ENCODE measurements around the gene SLC12A7. TPM values are rescaled to one million over a fixed set of nuclear protein-coding genes. Genes with fewer than 3 reads are reported as not detected.

The SLC12A7 gene
- total and polyA plus RNA-seq, 7 donors = 7.2 to 54.3 (median 16.8) TPM

DNA sequence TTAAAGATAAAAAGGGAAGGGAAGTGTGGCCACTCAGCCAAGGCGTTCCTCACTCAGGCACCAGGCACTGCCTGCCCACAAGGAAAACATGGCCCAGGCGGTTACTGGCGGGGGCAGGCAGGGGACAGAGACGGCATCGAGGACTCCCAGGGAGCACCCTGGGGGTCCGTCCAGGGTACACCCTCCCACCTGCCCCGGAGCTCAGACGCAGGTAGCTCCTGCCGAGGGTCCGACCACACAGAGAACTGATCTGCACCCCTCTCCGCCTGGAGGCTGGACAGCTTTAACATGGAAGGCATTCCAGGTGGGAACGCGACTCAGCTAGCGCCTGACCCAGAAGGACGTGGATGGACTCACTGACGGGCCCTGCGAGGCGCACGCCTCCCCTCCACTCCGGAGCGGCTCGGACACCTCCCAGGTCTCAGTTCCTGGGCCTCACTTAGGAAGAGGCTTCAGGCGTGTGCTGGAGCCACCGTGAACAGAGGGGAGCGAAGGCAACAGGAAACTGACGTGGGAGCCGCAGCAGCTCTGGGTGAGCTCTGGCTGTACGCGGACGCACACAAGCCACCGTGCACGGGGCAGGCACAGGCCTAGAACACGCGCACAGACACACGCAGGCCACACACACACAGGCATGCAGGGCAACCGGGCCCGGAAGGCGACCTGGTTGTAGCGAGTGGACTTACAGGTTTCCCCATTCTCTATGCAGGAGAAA lies 55.8 kb downstream of the SLC12A7 start:
- peaks cover 0 to 97% (median 32%) of the 10 kb centered on the region in 4 donors for H3K36me3 ChIP-seq
- WGBS, 2 donors = 92 to 93% methylated on average over 39 of the region's 39 CpGs

DNA sequence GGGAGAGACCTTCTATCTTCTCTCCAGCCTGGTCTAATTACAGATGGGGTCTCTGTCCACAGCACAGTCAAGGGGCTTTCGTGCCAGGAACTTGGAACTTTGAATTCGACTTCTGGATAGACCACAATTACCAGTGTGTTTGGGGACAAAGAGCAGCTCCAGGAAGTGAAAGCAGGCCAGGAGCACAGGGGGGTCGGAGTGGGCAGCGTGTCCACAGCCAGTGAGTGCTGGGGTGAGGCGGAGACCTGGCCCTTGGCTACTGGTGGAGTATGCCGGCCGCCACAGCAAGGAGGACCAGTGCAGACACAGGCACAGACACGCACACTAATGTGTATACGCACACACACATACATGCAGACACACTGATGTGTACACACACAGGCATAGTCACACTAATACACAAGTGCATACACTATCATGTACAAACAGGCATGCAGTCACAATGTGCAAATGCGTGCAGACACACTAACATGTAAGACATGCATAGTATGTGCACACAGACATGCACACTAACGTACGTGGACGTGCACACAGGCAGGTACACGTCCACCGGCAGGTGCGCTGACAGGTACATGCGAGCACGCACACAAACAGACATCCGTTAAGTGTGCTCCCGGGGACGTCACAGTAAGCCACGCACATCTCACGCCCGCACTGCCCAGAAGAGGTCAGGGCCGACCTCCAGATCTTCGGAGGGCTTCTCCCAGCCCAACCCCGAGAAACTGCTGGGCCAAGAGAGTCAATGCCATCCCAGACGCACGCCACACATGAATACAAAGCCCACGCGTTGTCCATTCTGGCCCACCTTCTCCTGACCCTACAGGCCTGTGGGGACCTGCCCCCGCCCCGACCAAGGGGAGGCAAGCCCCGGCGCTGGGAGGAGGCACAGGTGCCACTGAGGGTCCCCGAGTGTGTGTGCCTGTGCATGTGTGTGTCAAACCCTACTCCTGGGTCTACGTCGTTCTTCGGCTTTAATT lies 56.8 kb downstream of the SLC12A7 start:
- Histone ChIP-seq H3K27me3 (no peaks in the 10 kb centered on the region), H3K4me3 (no peak overlapping the region), H3K27ac (no peak overlapping the region), H3K4me1 (no peaks in the 10 kb centered on the region), H3K9me3 (no peaks in the 10 kb centered on the region), H3K36me3 (peaks cover 0 to 97% (median 30%) of the 10 kb centered on the region in 4 donors)
- no peak for DNase-seq
- intact Hi-C loops (cut with DNase I) = no loop called here
- 90 to 91% methylated on average over 39 of the region's 39 CpGs for WGBS, 2 donors
- TF ChIP-seq POLR2AphosphoS5 (IDR thresholded peaks at IDR 0.05) = no peak
- no peak for TF ChIP-seq EP300 (IDR thresholded peaks at IDR 0.05)
- TF ChIP-seq, protein P1, sequence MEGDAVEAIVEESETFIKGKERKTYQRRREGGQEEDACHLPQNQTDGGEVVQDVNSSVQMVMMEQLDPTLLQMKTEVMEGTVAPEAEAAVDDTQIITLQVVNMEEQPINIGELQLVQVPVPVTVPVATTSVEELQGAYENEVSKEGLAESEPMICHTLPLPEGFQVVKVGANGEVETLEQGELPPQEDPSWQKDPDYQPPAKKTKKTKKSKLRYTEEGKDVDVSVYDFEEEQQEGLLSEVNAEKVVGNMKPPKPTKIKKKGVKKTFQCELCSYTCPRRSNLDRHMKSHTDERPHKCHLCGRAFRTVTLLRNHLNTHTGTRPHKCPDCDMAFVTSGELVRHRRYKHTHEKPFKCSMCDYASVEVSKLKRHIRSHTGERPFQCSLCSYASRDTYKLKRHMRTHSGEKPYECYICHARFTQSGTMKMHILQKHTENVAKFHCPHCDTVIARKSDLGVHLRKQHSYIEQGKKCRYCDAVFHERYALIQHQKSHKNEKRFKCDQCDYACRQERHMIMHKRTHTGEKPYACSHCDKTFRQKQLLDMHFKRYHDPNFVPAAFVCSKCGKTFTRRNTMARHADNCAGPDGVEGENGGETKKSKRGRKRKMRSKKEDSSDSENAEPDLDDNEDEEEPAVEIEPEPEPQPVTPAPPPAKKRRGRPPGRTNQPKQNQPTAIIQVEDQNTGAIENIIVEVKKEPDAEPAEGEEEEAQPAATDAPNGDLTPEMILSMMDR (IDR thresholded peaks at IDR 0.05) = no peak
- TF ChIP-seq POLR2A (IDR thresholded peaks at IDR 0.05) = no peak

More for the DNA sequence above, 55.8 kb downstream of the SLC12A7 start:
- DNase-seq = no peak
- intact Hi-C loops (cut with DNase I) = no loop called here
- Histone ChIP-seq H3K4me1 (no peaks in the 10 kb centered on the region), H3K9me3 (no peaks in the 10 kb centered on the region), H3K27me3 (no peaks in the 10 kb centered on the region), H3K27ac (no peak overlapping the region), H3K4me3 (no peak overlapping the region)
- TF ChIP-seq EP300 (IDR thresholded peaks at IDR 0.05) = no peak
- TF ChIP-seq, protein P1 (IDR thresholded peaks at IDR 0.05) = no peak
- no peak for TF ChIP-seq POLR2AphosphoS5 (IDR thresholded peaks at IDR 0.05)
- TF ChIP-seq POLR2A (IDR thresholded peaks at IDR 0.05) = no peak

DNA sequence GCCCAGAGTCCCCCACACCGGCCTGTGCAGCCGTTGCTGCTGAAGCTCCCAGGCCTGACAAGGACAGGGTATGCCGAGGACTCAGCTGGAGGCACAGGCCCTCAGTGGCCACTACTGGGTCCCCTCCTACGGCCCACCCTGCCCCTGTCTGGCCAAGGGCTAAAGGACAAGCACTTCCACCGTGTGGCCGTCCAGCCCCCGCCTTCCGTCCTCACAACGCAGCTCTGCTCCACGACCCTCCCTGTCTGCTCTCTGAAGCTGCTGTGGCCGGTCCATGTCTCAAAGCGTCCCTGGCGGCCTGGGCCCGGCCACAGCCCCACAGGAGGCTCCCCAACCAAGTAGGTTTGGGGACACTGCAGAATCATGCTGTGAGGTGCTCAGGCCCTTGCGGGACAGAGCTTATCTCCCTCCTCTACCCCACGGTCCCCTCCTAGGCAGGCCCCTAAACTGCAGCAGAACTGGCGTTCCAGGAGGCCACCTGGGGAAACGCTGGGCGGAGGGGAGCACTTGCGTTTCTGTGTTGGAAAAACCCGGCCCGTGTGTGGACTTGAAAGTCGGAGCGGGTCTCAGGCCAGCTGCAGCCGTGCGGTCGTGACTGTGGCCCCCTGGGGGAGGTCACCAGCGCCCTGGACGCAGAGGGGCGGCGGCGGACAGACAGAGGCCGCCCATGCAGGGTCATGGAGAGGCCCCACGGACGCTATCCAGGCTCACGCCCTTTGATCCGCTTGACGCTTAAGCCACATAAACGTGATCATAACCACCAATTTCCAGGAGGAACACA lies 57.7 kb downstream of the SLC12A7 start:
- Histone ChIP-seq H3K27ac (no peak overlapping the region), H3K9me3 (no peaks in the 10 kb centered on the region), H3K36me3 (peaks cover 0 to 88% (median 22%) of the 10 kb centered on the region in 4 donors), H3K4me3 (no peak overlapping the region), H3K4me1 (no peaks in the 10 kb centered on the region), H3K27me3 (no peaks in the 10 kb centered on the region)
- intact Hi-C loops (cut with DNase I) = no loop called here
- TF ChIP-seq POLR2A (IDR thresholded peaks at IDR 0.05) = no peak
- TF ChIP-seq POLR2AphosphoS5 (IDR thresholded peaks at IDR 0.05) = no peak
- TF ChIP-seq, protein P1 (IDR thresholded peaks at IDR 0.05) = no peak
- no peak for TF ChIP-seq EP300 (IDR thresholded peaks at IDR 0.05)
- 88% methylated on average over 39 of the region's 39 CpGs for WGBS, 2 donors
- DNase-seq = no peak

DNA sequence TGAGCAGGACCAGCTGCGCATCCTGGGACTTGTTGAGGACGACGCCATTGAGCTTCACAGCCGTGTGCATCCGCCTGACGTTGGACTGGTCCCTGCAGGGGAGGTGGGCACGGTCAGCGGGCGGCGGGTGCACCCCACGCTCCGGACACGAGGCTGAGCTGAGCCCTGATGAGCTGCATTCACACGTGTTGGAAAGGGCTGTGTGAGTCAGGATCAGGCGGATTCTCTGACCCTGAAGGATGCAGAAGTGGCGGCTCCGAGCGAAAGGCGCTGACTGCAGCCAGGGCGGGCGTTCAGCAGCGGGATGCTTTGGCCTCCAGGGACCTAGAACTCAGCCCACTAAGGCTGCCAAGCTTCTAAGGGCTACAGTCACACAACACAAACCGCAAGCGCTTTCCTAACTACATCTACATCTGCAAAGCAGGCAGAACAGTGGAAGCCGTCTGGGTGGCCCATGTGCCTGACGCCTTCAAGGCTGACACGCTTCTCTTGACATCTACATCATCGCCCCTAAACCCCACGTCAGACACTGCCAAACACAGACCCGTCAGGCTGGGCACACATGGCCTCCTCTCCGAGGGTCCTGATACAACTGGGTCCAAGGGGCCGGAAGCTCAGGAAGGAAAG lies 58.4 kb downstream of the SLC12A7 start:
- peaks cover 0 to 82% (median 21%) of the 10 kb centered on the region in 4 donors for H3K36me3 ChIP-seq
- 87 to 88% methylated on average over 32 of the region's 32 CpGs for WGBS, 2 donors
- no peak overlapping the region for H3K4me3 ChIP-seq
- H3K27ac ChIP-seq = no peak overlapping the region
- no peaks in the 10 kb centered on the region for H3K4me1 ChIP-seq
- no peaks in the 10 kb centered on the region for H3K27me3 ChIP-seq
- no peaks in the 10 kb centered on the region for H3K9me3 ChIP-seq
- intact Hi-C loops (cut with DNase I) = no loop called here
- TF ChIP-seq POLR2AphosphoS5 (IDR thresholded peaks at IDR 0.05) (peak in 1 of 4 donors; percentile 6), POLR2A (IDR thresholded peaks at IDR 0.05) (no peak)
- peak; percentile 88 for DNase-seq

Data from sigmoid colon (tissue), 7 donors.